DMS153 treated with DMSO at 0.1 percent for 48 hours (cell line): ENCODE measurements around the gene A2ML1.
"Not testable (repeated sequence)": the region's sequence is repeated elsewhere in the genome, so short reads cannot be mapped to it uniquely, and the experiment has no call there.

ENCODE experiments used
- DNase-seq: peaks from one replicate; lab custom pipeline; 2025; ENCODE audit not compliant: unreplicated experiment; lab: John Stamatoyannopoulos, UW

Gene A2ML1

DNA sequence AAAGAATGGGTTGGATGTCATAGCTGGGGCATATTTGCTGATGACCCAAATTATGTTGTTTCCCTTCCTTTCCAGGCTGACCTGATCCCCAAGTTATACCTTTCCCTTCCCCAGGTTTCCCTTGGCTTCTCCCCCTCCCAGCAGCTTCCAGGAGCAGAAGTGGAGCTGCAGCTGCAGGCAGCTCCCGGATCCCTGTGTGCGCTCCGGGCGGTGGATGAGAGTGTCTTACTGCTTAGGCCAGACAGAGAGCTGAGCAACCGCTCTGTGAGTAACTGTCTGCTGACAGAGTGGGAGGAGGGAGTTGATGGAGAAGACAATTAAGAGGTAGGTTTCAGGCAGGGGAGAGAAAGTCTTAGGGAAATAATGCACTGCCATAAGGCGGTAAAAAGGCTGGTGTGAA, 25.0 kb downstream of the A2ML1 start:
- no peak for DNase-seq

DNA sequence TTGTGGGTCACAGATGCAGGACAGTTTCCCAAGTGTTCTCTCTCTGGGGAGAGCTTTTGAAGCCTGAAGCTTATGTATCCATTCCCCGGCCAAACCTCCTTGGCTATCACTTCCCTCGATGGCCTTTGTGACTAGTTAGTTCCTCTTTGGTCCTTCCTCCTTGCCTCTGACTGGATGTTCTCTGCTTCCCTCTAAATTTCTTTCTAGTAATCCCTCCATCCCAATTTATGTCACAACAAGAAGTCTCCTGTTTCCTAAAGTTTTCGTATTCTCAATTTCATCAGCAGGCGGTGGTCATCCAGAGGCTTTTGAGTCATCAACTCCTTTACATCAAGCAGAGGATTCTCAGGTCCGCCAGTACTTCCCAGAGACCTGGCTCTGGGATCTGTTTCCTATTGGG, 27.5 kb downstream of the A2ML1 start:
- no peak for DNase-seq

DNA sequence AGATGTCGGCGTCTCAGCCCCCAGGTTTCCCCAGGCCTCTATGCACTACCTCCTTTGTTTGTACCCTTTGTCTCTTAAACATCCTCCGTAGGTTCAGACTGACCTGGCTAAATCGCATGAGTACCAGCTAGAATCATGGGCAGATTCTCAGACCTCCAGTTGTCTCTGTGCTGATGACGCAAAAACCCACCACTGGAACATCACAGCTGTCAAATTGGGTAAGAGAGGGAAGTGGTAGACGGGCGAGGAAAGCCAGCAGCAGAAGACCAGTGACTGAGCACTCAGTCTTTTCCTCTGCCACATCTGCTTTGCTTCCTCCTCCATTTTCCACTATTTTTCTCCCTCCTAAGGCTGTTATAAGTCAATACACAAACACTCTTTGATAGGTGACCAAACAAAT, 29.7 kb downstream of the A2ML1 start:
- DNase-seq, result no peak

DNA sequence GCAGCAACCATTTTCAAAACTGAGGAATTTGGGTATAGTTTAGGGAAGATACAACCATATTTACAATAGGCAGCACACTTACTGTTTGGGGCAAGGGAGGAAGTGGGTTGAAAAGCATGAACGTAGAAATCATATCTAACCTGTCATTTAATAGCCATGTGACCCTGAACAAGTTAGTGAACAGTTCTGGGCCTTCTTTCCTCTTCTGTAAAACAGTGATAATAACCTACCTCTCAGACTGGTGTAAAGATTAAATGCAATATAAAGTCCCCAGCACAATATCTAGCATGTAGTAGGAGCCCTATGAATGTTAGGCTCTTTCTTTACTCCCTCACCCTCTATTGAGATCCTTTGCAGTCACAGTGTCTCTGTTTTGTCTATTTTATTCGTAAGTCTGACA, 33.5 kb downstream of the A2ML1 start:
- no peak for DNase-seq

DNA sequence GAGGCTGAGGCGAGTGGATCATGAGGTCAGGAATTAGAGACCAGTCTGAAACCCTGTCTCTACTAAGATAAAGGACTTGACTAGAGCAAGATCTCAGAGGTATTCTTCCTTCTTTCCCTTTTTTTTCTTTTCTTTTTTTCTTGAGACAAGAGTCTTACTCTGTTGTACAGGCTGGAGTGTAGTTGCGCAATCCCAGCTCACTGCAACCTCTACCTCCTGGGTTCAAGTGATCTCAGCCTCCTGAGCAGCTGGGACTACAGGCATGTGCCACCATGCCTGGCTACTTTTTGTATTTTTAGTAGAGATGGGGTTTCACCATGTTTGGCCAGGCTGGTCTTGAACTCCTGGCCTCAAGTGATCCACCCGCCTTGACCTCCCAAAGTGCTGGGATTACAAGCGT, 37.0 kb downstream of the A2ML1 start:
- DNase-seq, result not testable (repeated sequence)

DNA sequence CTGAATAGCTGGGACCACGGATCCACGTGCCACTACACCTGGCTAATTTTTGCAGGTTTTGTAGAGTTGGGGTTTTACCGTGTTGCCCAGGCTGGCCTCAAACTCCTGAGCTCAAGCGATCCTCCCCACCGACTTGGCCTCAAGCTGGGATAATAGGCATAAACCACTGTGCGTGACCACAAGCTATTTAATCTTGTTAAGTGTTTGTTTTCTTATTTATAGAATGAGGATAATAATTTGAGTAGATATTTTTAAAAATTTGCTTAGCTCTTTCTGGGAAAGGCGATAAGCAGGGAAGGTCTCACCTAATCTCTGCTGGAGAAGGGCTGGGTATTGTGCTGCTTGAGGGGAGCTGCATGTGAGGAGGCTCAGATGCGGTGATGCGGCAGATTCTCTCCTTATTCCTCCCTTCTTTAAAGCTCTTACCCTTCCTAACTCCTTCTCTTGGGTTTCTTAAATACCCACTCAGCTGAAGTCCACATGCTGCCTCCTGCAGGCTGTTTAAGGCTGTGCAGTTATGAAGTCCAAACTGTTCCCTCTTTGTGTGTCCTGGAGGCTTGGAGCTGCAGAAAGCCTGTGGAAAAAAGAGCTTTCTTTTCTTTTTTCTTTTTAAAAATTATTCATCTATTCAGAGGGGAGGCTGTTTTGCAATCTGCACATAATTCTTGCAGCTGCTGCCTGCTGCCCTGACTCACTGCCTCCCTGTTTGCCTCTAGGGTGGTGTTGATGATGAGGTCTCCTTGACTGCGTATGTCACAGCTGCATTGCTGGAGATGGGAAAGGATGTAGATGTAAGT, 37.9 kb downstream of the A2ML1 start:
- no peak for DNase-seq

DNA sequence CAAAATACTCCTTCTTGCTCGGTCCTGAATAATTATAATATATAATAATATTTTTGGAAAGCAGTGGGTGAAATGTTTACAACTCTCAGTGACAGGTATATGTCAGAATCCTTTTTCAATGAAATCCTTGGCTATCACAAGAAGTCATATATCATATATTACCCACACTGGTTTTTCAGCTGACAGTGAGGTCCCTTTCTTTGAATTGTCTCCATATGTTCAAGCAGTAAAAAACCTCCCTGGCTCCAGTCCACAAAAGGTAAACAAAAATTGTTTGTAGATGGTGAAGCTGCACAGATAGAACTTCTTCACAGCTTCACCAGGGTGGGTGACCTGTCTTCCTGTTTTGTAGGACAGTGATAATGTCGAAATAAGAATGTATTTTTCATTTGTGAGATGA, 44.0 kb downstream of the A2ML1 start:
- DNase-seq, result no peak

DNA sequence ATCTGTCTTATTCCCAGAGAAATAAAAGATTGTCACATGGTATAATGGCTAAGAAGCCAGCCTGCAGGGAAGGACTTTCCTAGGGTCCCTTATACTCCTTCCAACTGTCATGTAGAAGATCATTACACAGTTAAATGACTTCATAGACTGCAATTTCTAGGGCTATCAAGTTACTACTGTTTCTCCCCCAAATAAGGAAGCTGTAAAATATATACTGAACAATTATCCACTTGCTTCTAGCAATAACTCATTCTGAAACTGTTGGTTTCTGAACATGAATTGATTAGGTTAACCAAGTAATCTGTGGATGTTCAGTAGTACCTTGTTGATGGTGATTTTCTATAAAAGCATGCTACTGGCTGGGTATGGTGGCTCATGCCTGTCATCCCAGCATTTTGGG, 44.6 kb downstream of the A2ML1 start:
- DNase-seq, result no peak

DNA sequence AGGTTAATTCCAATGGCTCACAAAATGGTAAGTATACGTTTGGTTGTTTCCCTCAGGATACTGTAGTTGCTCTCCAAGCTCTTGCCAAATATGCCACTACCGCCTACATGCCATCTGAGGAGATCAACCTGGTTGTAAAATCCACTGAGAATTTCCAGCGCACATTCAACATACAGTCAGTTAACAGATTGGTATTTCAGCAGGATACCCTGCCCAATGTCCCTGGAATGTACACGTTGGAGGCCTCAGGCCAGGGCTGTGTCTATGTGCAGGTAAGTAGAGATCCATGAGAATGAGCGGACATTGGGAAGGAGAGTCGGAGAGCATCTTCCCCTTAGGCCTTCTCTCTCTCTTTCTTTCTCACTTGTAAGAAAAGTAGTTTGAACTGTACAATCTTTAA, 45.4 kb downstream of the A2ML1 start:
- DNase-seq, result no peak

DNA sequence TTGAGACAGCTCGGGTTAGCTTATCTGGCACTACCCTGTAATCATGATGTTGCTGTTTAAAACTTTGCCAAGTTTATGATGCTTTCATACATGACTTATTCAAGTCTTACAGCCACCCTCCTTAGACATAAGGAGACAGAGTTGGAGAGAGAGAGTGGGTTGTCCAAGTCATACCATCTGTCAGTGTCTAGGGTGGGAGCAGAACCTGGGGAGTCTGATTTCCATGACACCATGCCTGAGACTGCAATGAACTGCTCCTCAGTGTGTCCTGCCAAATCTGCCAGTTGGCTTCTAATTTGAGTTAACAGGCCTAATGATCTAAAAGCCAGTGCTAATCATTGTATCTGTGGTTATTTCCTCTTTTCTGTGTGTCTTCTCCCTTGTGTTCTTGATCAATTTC, 48.2 kb downstream of the A2ML1 start:
- no peak for DNase-seq

DNA sequence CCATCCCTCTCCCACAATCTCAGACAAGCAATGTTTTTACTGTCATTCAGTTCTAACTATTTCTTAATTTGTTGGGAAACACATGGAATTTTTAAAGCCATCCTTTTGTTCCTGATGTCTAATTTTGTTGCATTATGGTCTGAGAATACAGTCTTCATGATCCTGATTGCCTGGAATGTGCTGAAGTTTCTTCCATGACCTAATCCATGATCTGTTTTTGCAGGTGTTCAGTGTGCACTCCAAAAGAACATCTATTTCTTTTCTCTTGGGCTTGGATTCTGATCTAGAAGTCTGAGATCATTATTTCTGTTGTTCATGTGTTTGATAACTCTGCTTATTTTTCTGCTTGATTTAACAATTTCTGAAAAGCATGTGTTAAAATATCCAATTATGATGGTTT, 48.6 kb downstream of the A2ML1 start:
- no peak for DNase-seq

DNA sequence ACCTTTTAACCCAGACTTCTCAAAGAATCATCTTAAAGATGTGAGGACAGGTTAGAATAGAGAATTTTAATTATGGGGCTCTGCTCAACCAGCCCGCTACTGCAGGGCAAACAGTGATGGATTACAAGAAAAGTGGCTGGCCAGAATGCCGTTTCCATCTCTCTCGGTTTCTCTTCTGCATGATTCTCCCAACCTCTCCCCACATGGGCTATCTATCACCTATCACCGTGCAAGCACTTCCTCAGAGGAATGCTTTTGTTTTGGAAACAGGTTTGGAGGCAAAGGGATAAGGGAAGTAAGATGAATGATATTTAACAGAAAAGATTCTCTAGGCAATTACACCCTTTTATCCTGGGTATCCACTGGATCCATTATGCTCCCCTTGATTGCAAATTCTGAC, 54.5 kb downstream of the A2ML1 start:
- DNase-seq, result no peak

DNA sequence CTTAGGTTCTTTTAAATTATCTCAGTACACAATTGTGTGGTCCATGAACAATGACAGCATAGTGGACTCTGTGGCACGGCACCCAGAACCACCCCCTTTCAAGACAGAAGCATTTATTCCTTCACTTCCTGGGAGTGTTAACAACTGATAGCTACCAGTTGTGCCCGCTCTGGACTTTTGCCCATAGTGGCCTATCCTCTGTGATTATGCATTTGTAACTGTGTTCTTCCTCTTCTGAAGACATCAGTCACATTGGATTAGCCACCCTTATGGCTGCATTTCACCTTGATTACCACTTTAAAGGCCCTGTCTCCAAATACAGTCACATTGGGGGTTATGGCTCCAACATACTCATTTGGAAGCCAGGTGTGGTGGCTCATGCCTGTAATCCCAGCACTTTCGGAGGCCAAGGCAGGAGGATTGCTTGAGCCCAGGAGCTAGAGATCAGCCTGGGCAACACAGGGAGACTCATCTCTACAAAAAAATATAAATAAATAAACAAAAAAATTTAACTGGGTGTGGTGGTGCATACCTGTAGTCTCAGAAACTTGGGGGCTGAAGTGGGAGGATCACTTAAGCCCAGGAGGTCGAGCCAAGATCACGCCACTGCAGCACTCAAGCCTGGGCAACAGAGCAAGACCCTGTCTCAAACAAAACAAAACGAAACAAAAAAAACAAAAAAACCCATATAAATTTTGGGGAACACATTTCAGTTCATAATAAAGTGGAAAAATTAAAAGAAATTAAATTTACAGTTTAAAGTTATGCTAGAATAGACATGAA, 64.3 kb downstream of the A2ML1 start:
- no peak for DNase-seq

DNA sequence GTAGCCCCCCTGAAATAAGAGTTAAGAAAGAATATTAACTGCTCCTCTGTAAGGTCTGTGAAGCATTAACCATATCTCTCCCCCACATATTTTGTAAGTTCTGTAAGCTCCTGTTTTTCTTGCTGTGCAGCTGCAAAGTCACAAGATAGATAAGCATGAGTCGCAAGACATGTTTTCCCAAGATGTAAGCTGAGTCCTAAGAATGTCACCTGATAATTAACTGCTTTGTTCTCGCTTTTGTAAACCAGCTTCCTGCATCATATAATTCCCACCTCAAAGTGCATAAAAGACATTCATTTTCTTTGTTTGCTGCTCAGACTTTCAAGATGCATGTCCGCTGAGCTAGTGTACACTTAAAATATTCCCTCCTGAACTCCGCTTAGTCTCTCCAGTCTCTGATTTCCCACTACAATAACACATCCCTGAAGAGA, 64.9 kb downstream of the A2ML1 start:
- no peak for DNase-seq

DNA sequence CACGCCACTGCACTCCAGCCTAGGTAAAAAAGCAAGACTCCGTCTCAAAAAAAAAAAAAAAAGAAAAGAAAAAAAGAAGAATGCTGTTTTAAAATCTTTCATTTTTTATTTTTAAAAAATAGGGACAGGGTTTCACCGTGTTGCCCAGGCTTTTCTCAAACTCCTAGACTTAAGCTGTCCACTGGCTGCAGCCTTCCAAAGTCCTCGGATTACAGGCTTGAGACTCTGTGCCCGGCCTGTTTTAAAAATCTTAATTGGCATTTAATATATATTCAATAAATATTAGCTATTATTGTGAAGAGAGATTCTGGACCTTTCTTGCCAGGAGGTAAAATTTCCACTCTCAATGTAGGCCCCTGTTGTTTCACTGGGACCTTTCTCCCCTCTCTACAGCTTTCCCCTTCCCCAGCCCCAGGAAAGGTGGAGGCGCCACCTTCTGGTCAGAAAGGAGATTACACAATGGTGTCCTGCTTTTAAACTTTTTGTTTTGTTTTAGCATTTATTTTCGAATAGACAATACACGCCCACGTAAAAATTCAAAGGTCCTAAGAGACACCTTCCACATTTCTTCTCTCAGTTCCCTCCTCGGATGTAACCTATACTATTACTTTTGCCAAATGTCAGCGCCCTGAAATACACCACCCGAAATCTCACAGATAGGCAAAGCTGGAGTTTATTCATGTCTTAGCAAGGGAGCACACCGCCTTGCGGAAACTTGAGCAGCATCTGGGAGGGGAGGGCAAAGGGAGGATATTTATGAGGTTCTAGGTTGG, 68.1 kb downstream of the A2ML1 start:
- DNase-seq, result peak; percentile 20

DNA sequence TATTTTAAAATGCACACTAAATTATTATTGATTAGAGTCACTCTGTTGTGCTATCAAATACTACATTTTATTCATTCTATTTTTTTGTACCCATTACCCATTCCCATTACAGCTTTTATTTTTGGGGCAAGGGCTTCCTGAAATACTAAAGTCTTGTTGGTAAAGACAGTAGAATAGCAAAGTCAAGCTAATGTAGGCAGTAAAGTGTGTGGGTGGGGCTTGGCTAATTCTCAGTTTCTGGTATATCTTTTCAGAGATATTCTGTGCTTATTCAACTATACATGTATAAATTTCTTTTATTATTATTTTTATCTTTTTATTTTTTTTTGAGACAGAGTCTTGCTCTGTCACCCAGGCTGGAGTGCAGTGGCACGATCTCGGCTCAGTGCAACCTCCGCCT, 69.6 kb downstream of the A2ML1 start:
- no peak for DNase-seq

DNA sequence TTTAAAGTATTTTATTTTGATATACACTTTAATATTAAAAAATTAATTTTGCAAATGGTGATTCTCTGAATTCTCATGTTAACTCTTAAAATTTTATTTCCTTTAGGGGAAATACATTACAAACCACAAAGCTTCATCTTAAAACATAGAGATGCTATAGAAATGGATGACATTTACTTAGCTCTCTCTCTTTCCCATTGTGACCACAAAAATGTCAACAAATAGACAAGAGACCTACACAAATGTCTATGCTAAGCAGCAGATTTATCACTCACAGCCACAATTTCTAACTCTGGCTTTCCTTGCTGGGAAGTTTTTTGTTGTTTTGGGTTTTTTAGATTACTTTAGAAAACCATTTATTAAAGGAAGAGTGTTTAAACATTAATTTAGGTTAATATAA, 72.0 kb downstream of the A2ML1 start:
- no peak for DNase-seq

DNA sequence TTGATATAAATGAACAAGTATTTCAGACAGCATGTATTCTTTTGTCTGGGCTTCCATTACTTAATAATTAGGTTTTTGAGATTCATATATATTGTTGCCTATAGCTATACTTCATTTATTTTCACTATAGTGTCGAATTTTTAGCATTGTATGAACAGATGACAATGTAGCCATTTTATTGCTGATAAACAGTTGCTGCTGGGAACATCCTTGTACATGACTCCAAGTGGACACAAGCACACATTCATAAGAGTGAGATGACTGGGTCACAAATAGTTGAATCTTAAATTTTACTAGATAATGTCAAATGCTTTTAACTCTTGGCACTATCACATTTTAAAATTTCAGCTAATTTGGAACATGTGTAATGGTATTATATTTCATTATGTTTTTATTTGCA, 72.6 kb downstream of the A2ML1 start:
- DNase-seq, result no peak

DNA sequence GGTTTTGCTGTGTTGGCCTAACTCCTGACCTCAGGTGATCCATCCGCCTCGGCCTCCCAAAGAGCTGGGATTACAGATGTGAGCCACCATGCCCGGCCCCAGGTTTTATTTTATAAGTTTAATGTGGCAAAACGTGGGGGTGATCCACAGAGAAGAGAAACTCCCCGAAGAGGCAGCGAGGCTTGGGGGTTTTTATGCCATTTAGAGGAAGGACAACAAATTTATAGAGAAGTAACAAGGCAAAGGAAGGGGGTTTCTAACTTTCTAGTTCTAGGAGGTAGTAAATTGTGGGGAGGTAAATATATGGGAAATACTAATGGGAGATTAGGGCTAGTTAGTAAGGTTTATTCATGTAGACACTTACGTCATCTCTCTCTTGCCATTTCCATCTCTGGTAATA, 74.7 kb downstream of the A2ML1 start:
- no peak for DNase-seq

DNA sequence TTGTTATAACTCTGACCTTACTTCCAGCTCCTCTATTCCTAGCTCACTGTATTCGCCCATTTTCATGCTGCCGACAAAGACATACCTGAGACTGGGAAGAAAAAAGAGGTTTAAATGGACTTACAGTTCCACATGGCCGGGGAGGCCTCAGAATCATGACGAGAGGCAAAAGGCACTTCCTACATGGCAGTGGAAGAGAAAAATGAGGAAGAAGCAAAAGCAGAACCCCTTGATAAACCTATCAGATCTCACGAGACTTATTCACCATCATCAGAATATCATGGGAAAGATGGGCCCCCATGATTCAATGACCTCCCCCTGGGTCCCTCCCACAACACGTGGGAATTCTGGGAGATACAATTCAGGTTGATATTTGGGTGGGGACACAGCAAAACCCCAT, 77.4 kb downstream of the A2ML1 start:
- DNase-seq, result no peak

DNA sequence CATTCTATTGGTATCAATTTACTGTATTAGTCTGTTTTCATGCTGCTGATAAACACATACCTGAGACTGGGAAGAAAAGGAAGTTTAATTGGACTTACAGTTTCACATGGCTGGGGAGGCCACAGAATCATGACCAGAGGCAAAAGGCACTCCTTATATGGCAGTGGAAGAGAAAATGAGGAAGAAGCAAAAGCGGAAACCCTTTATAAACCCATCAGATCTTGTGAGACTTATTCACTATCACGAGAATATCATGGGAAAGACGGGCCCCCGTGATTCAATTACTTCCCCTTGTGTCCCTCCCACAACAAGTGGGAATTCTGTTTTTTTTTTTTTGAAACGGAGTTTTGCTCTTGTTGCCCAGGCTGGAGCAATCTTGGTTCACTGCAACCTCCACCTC, 80.3 kb downstream of the A2ML1 start:
- DNase-seq, result not testable (repeated sequence)

DNA sequence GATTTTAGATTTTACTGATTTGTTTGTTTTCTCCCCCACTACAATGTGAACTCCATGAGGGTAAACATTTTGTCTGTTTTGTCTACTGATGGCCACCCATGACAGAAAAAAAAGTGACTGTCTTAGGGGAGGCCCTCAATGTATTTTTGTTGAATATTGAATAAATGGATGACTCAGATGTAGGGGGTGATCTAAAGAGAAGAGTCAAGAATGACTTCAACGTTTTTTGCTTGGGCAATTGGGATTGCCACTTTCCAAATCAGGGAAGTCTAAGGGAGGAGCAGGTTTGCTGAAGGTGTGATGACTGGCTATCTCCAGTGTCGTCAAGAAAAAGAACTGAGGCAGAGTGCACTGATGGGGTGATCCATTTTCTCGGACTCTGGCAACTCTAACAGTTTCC, 81.2 kb downstream of the A2ML1 start:
- DNase-seq, result no peak
